Hematopoietic multipotent progenitor cell treated with erythropoietin and hydrocortisone succinate and interleukin-3 and kit ligand, for 4 days (in vitro differentiated cells): ENCODE results near the gene PHLDA2.
A peak's percentile ranks its signal among the peaks of the same experiment; 100 is the strongest.

Source experiments
- DNase-seq: peaks from one replicate; pipeline ENCODE4 v3.0.0-alpha.2; 2015

The PHLDA2 gene, protein sequence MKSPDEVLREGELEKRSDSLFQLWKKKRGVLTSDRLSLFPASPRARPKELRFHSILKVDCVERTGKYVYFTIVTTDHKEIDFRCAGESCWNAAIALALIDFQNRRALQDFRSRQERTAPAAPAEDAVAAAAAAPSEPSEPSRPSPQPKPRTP

GRCh38 chr11:2928605-2929530 lies at the start of gene PHLDA2:
Gene PHLDA2 (minus strand): TSS chr11:2929420. CDS start chr11:2929364, 56 bp downstream.
- DNase-seq, result peak; percentile 65

DNA sequence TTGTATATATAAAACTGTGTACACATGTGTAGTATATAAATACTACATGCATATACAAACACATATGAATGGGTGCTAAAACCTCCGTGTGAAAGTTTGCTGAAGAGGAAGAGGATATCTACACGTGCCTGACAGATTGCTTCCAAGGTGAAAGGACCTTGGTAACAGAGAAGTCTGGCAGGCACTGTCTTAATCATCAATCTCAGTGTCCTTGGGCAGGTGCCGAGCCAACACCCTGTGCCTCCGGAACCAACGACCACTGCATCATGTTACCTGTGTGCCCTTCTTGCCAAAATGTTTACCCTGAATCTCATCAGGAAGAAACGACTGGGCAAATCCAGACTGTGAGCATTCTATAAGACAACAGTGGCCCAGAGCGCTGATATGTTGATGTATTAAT lies 47.9 kb upstream of the PHLDA2 start:
- DNase-seq, result no peak

DNA sequence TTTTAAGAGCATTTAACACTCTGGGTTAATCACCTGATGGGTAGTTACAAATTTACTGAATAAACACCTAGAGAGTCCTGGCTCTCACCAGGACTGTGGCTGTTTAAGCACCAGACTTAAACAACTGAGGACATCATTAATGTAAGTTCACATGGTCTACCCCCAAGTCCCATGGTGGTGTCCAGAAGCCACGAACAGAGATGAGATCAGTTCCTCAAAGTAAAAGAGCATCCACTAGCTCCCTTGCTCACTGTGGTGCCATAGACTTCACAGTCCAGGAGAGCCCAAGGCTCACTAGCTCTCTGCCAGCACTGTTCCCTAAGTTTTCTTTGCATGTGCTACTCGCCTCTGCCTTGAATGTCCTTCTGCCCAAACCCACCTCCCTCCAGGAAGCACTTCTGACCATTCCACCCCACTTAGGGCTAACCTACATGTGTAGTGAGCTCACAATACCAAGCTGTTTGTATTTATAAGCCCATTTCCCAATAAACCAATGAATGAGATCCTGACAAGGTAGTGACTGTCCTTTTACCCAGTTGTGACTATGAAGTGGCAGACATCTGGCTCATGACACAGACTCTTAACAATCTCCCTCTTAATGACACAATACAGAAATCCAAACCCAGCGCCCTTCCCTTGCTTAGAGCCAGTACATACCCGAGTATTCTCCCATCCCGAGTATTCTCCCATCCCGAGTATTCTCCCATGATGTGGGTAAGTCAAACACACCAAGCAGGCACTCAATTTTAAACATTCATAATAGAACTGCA lies 47.3 kb upstream of the PHLDA2 start:
- DNase-seq, result peak; percentile 58

DNA sequence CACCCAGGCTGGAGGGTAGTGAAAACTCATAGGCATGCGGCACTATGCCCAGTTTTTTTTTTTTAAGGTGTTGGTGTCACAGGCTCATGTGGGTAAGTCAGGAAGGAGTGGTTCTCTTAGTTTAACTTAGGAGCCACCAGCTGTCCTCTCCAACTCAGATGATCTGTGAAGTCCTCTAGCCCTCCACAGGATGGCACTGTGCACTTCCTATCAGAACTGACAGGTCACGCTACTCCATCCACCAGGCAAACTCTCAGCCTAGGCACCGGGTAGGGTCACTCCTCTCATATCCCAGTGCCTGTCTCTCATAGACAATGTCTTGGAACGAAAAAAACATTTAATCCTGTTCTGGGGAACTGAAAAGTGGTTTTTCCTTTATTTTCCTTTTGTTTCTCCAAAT lies 46.4 kb upstream of the PHLDA2 start:
- DNase-seq, result peak; percentile 81

GRCh38 chr11:2974272-2974671 lies 45.1 kb upstream of the PHLDA2 start:
- DNase-seq, result no peak

DNA sequence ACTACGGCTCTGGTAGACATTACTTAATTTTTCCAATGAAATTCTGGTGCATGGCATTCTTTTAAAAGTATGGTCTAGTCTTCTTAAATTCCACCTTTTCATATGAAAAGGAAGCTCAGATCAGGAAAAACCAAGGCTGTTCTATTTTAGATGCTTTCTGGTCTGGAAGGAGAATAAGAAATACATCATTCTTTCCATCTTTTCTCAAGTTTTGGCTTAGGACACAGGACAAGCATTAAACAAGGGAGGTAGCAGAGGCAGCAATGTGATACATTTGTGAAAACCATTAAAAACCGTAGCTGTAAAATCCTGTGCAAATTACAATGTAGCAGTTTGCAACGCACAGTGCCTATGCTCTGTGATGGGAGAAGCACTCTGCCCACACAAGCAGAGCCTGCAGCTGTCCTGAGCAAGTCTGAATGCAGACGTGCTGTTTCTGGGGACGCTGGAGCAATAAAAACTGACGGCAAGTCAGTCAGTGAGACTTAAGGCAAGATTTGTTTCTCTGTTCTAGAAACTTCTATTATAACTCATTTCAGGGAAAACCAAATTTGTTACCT lies 39.2 kb upstream of the PHLDA2 start:
- no peak for DNase-seq

DNA sequence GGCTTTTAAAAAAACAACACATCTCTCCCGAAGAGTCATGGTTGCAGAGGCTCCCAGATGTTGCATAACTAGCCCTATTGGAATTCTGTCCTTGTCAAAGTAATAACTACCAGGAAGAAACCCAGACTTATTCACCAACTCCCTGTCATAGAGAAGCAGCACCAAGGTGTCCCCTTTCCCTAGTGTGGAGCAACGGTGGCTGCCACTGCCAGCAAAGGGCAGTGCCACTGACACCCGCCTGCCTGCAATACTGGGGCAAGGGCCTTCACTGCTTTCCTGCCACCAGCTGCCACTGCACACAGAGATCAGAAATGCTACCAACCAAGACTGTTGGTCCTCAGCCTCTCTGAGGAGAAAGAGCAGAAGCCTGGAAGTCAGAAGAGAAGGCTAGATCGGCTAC lies 35.6 kb upstream of the PHLDA2 start:
- DNase-seq, result no peak

- peak; percentile 68 for DNase-seq
These were observed 34.5 kb upstream of the PHLDA2 start for GRCh38 chr11:2963761-2964160.

- no peak for DNase-seq
These were observed 34.0 kb upstream of the PHLDA2 start for GRCh38 chr11:2963112-2963754.

GRCh38 chr11:2961080-2961479 lies 31.9 kb upstream of the PHLDA2 start:
- DNase-seq, result no peak

DNA sequence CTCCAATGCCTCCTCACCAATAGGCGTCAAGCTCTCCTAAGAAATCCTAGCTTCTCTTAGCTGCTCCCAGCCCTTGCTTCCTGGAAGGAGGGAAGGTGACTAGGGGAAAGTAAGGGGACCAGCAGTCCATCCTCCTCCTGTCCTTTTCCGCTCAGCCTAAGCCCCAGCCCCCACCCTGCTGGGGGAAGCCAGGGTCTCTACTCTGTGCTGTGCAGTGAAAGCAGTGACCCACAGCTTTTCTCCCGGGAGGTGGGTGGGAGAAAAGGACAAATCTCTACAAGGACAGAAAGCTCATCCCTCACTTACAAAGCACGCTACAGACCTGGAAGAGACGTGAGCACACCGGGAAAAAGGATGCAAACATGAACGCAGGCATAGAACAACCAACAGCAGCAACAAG lies 30.9 kb upstream of the PHLDA2 start:
- DNase-seq, result no peak

DNA sequence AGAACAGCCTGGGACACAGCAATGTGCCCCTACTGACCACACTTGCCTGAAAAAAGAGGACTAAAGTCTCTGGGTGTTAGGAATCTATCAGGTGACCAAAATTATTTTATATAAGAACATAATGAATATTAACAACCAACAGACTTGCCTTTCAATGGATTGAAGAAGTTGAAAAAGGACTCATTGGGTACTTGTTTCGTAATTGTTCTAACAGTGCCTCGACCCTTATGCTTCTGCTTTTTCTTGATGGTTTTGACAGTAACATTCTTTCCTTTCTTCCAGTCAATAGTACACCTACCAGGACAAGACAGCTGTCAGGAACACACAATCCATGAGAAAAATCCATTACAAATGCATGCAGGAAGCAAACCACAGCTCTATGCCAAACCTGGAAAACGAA lies 29.0 kb upstream of the PHLDA2 start:
- peak; percentile 37 for DNase-seq

DNA sequence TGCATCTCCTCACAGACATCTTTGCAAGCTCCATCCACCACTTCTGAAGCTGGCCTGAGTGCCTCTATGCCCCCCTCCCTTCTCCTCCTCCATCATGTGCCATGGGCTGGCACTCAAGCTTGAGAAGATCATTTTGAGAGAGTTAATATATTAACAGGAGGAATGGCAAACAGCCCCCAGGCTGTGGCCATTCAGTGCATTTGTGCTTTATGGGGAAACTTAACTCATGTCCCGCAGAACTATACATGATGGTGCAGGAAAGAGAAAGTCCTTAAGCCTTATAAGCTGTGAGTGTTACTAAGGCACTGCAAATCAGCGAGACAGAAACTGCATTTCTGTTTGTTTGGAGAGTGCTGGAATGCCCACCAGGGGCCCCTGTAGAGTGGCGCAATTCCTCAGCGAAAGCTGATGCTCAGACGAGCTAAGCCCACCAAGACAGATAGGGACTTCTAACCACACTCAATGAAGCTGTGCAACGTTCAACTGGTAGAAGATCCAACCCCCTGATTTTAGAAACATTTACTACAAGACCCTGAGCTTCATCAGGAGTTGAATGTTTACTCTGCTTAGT lies 26.8 kb upstream of the PHLDA2 start:
- DNase-seq, result peak; percentile 36

DNA sequence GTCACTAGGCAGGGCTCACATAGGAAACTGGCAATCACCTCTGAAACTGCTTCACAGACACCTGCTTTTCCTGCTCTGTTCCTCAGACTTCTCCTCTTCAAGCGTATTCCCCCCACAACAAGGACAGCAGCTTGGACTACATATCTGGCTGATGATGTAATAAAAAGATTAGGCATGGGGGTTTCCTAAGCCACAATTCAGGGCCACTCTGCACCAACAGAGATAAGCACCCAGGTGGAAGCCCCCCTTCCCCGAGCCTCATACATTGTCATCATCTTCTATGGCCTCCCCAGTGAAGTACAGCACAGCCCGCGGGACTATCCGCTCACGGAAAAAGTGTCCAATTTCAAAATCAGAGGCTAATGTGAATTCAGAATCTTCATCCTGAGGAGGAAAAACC lies 25.0 kb upstream of the PHLDA2 start:
- DNase-seq, result peak; percentile 47

GRCh38 chr11:2952290-2952689 lies 23.1 kb upstream of the PHLDA2 start:
- DNase-seq, result peak; percentile 59

DNA sequence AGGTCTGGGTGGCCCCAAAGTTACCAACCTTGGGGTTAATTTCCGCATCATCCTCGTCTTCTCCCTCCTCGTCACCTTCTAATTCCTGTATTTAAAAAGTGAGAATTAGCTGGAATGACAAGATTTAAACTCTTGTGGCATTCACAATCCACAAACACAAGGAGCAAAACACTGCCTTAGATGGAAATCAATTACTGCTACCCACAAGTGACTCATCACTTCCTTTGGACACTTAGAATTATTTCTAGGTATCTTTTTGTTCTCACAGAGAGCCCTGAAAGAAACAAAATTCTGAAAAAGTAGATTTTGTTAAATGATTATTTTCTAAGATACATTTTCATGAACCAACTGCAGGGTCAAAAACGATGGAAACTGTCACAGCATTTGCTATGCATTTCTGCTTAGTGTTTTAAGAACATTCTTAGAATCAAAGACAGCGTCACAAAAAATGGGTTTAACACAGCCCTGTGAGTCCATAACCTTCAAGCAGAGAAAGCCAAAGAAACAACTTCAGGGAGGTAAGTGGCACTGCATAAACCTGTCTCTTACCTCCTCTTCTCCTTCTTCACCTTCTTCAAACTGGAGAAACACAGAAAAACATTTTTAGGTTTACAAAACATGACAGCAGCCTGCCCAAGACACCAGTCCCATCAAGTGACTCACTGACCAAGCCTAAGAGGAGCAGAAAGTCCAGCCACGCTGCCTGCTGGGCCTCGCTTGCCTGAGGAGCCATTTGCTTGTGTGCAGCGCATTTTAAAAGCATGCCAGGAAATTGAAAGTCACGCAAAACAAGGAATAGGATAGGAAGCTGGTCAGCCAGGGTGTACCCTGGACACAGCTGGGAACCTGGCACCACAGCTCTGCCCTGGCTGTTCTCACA lies 22.3 kb upstream of the PHLDA2 start:
- DNase-seq, result peak; percentile 61

- no peak for DNase-seq
These were observed 21.6 kb upstream of the PHLDA2 start for GRCh38 chr11:2950825-2951224.

DNA sequence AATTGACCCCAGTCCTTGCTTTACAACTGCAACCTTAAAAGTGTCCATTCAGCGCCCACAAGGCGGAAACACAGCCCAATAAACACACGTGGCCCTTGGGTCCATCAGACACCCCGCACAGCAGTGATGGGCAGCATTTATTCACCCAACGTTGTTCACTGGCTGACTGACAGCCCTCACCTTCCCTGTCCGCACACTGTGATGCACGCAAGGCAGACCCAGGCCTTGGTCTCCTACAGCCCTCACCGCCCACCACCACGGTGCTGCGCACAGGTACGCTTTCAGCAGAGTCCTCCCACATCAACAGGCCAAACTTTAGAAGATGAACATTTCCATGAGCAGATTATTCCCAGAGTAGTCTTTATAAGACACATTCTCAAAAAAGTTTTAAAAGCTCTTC lies 20.7 kb upstream of the PHLDA2 start:
- no peak for DNase-seq

DNA sequence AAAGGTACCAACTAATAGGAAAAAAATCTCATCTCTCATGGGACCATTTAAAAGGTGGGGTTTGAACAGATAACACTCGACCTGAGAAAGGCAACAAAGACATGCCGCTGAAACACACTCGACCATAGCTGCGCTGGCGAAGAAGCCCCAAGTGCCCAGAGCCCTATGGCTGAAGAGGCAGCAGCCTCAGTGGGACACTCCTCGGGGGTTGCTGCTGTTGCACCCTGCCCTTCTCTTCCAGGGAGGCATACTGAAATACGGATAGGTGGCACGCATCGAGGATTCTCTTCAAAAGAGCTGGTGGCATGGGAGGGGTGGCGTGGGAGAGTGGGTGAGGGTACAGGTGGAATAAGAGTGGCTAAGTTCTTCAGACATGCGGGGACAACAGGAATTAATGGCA lies 18.5 kb upstream of the PHLDA2 start:
- DNase-seq, result no peak

DNA sequence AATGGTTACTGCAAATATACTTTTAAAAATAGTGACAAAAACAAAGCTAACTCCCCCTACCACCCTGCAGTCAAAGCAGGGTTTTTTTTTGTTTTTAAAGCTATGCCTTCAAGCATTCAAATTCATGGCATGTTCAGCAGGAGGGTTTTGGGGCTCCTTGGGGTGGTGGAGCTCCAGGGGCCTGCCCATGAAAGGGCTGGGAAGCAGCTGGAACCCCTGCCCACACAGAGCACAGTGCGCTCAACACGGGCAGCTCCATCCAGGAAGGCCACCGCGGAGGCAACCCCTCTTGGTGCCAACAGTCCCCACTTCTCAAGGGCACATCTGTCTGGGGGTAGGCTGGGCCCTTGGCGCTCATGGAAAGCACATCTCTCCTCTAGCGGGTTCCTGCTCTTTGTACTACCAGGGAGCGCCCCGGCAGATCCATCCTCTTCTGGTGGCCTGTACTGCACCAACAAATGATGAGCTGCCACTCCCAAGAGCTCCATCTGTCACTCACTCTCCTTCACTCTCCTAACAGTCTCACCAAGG lies 16.6 kb upstream of the PHLDA2 start:
- DNase-seq, result no peak
